Endothelial cell of umbilical vein (primary cell): ENCODE measurements around the gene ZMPSTE24.

Experiments used
- EZH2 ChIP-seq: IDR thresholded peaks from 2 replicates; pipeline ENCODE4 v1.6.1; 2012; ENCODE audit warnings: borderline replicate concordance, low read depth, mild to moderate bottlenecking, moderate library complexity, low read length, inconsistent platforms; ENCODE audit not compliant: severe bottlenecking
- MAX ChIP-seq: IDR thresholded peaks from 2 replicates; pipeline ENCODE4 v1.6.1; 2011; ENCODE audit not compliant: insufficient read depth, insufficient read length
- MYC ChIP-seq: IDR thresholded peaks from one replicate; pipeline ENCODE4 v1.6.1; 2011; ENCODE audit warnings: mild to moderate bottlenecking, low read depth, low read length
- POLR2A ChIP-seq: IDR thresholded peaks from 2 replicates; pipeline ENCODE4 v1.6.1; 2012; ENCODE audit warnings: low read depth, mild to moderate bottlenecking, control low read depth, low read length
- TF ChIP-seq, protein P1 (sequence below), 2 donors: IDR thresholded peaks; 1 replicate in 1 of 2; 2 replicates in 1 of 2; pipeline ENCODE4 v1.5.1; 2011; ENCODE audit warnings: low read length in 2 of 2, mild to moderate bottlenecking in 2 of 2, moderate library complexity in 2 of 2, control low read depth in 1 of 2, inconsistent platforms in 1 of 2, low read depth in 1 of 2; ENCODE audit not compliant: insufficient read depth in 1 of 2; ENCODE audit errors: extremely low read depth in 1 of 2

DNA sequence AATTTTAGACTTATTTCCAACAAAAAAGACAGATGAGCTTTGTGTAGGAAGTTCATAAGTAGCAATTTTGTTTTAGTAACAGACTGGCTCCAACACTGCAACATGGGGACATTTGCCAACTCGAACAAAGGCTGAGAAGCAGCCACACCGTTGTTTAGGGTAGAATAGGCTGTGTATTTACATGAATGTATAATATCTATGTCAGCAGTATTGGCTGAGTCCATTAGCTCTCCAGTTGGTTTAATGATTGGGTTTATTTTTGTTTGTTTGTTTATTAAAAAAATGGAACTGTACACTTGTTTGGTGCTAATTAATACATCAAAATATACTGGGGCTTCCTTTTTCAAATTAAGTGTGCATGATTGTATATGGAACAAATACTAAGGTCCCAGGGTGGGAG is 17.6 kb upstream of the ZMPSTE24 start:
- no peak for TF ChIP-seq MAX
- no peak for TF ChIP-seq EZH2
- no peak for TF ChIP-seq MYC
- TF ChIP-seq, protein P1, sequence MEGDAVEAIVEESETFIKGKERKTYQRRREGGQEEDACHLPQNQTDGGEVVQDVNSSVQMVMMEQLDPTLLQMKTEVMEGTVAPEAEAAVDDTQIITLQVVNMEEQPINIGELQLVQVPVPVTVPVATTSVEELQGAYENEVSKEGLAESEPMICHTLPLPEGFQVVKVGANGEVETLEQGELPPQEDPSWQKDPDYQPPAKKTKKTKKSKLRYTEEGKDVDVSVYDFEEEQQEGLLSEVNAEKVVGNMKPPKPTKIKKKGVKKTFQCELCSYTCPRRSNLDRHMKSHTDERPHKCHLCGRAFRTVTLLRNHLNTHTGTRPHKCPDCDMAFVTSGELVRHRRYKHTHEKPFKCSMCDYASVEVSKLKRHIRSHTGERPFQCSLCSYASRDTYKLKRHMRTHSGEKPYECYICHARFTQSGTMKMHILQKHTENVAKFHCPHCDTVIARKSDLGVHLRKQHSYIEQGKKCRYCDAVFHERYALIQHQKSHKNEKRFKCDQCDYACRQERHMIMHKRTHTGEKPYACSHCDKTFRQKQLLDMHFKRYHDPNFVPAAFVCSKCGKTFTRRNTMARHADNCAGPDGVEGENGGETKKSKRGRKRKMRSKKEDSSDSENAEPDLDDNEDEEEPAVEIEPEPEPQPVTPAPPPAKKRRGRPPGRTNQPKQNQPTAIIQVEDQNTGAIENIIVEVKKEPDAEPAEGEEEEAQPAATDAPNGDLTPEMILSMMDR (IDR thresholded peaks at IDR 0.05; ENCODE audit: extremely low read depth in 1 of 2, insufficient read depth in 1 of 2, low read depth in 1 of 2, low read length in 2 of 2): no peak
- no peak for TF ChIP-seq POLR2A
